HG02610 (cell line): Measurements from ENCODE around the gene RAD21L1.
"Not testable (repeated sequence)": the region's sequence is repeated elsewhere in the genome, so short reads cannot be mapped to it uniquely, and the experiment has no call there.

Experiments used
- ATAC-seq: cut with Tn5 transposase; IDR thresholded peaks from one replicate; pipeline ENCODE4 v1.9.1; 2021; ENCODE audit warnings: mild to moderate bottlenecking, moderate library complexity; ENCODE audit not compliant: unreplicated experiment

RAD21L1 gene

DNA sequence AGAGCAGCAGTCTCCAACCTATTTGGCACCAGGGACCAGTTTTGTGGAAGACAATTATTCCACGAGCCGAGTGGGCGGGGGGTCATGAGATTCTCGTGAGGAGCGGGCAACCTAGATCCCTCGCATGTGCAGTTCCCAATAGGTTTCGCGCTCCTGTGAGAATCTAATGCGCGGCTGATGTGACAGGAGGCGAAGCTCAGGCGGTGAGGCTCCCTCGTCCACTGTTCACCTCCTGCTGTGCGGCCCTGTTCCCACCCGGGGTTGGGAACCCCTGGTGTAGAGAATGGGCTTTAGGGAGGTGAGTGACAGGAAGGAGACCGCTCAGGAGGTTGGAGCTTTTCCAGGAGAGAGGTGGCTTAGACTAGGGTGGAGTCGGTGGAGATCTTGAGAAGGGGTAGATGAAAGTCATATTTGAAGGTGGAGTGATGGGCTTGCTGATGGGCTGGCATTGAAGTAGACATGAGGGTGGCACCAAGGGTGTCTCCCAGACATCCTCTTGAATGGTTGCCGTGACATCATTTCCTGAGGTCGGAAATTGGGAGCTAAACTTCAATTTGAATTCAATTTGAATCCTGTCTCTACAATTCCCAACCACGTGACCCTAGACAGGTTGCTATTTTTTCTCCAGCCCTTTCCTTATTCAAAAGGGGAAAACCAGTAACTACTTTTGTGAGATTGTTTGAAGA is 1.5 kb upstream of the RAD21L1 start:
- ATAC-seq, result no peak

DNA sequence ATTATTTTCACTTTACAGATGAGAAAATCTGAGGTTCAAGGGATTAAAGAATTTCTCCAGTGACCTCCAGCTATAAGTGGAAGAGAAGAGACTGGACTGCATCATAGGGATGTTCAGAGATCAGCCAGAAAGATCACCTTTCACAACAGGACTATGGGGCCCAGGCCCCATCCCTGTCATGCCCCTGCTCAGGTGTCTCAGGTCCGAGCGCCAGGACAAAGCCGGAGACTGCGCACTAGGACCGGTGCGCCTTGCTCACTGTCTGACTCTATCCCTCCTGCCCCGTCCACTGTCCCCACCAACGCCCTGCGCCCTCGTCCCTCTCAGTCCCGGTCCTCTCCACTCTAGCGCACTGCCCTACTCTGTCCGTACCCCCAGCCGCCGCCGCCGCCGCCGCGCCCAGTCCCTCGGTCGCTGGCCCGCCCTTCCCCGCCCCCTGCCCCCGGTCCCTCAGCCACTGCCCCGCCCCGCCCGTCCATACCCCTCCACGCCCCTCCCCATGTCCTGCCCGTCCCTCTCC is 521 bp upstream of the RAD21L1 start:
- ATAC-seq, result no peak

DNA sequence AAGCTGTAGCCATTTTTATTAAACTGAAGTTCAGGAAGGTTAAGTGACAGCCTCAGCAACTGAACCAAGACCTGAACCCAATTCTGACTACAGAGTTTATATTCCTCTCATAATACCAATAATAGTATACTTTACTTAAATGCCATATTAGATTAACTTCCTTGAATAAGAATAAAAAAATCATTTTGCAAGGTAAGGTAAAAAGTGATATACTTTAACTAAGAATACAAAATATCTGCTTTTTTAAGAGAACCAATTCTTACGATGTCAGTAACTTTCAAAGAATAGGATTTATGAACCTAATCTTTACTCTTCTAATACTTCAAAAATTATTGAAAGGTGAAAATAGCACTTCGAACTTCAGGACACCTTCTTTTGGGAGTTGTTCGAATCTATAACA is 3.7 kb downstream of the RAD21L1 start:
- ATAC-seq, result no peak

DNA sequence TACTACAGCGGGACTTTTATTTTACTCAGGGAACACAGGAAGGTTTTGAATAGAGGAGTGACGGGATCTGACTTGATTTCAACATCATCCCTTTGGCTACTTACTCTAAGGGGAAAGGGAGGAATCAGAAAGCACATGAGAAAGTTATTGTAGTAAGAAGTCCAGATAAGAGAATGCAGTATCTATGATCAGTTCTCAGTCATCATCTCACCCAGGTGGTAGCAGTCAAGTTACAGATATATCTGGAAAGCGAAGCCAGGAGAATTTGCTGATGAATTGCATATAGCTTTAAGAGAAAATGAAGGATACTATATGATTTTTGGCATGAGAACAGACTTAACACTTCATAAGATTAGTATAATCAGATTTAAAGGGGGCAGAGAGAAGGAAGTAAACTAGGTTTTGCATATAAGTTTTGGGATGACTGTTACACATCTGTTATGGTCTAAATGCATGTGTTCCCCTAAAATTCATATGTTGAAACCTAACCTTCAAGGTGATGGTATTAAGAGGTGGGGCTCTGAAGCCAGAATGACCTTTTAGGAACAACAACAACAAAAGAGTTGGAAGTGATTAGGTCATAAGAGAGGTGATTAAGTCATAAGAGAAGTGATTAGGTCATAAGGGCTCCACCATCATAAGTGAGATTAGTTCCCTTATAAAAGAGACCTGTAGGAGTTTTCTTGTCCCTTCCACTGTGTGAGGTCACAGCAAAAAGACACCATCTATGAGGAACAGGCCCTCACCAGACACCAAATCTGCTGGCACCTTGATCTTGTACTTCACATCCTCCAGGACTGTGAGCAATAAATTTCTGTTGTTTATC is 6.7 kb downstream of the RAD21L1 start:
- ATAC-seq, result no peak

DNA sequence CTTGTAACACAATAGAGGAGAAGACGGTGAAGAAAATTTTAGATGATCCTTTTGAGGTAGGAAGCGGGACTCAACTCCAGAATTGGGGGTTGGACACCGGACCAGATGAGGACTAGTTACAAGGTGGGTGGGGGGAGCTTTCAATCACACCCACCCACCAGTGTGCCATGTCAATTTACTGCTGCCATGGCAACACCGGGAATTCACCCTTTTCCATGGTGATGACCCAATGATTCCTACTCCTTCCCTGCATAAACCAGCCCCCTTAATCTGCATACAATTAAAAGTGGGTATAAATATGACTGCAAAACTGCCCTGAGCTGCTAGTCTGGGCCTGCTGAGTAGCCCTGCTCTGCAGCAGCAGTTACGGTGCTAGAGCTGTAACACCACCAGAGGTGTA is 14.7 kb downstream of the RAD21L1 start:
- ATAC-seq, result no peak

DNA sequence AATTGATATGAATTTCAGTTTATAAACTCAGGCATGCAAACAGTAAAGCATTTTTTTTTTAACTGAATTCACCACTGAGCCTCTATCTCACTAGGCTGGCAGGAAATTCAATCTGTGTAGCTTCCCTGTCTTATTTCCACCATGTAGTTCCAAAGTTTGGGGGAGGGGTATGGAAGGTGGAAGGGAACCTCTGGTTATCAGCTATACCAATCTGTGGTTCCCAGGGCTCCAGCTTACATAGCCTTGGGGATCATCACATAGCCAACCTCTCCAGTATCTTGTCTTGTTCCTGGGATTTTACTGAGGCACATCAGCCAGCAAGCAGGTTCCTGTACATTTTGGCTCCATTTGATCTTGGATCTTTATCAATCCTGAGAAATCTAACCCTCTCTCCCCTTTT is 15.6 kb downstream of the RAD21L1 start:
- ATAC-seq, result no peak

DNA sequence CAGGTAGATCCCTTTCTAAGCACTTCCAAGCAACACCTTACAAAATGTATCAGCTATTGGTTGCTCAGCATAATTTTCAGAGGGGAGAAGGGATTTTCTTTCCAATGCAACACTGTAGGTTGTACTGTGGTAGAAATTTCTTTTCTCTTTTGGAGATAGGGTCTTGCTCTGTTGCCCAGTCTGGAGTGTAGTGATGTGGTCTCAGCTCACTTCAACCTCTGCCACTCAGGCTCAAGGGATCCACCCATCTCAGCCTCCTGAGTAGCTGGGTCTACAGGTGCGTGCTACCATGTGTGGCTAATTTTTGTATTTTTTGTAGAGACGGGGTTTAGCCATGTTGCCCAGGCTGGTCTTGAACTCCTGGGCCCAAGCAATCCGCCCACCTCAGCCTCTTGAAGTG is 16.3 kb downstream of the RAD21L1 start:
- ATAC-seq, result no peak

DNA sequence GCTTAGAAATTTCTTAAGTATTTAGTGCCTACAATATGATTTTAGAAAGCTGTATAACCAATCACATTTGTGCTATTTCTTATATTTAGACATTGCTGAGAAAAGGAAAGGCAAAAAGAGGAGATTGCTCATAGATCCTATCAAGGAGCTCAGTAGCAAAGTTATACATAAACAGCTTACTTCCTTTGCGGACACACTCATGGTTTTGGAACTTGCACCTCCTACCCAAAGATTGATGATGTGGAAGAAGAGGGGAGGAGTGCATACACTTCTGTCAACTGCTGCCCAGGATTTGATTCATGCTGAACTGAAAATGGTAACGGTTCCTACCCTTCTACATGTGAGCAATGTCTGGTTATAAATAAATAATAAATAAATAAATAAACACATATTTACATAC is 16.7 kb downstream of the RAD21L1 start:
- ATAC-seq, result no peak

DNA sequence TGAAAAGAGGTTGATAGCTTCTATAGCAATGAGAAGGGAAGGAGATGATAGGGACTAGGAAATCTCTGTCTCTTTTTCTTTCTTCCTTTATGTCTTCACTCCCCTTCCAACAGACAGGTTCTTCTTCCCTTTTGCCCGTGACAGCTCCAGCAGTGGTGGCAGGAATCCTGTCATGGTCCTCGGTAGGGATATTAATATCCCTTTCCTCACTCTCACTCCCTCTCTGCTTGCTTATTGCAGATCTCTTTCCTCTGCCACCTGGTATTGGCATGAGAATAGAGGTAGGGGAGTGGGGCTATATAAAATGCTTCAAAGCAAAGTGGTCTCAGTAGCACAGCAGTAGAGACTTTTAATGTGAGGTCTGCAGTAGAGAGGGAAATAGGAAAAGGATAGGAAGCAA is 19.7 kb downstream of the RAD21L1 start:
- ATAC-seq, result no peak

DNA sequence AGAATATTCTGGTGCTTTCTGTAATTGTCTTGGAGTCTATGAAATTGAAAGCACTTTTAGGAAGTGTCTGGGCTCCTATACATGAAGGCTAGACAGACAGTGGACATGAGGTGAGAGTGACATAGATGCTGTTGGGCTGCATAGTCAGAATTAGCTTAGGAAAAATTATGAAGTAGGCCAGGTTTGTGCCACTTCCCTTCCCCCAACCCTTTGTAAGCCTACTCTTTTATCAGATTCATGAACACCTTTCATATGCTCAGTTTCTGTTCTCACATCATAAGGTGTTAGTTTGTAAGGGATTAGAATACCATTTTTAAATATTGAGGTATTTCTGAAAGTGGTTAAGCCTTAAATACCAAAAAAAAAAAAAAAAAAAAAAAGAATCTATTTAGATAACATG is 21.8 kb downstream of the RAD21L1 start:
- ATAC-seq, result no peak

DNA sequence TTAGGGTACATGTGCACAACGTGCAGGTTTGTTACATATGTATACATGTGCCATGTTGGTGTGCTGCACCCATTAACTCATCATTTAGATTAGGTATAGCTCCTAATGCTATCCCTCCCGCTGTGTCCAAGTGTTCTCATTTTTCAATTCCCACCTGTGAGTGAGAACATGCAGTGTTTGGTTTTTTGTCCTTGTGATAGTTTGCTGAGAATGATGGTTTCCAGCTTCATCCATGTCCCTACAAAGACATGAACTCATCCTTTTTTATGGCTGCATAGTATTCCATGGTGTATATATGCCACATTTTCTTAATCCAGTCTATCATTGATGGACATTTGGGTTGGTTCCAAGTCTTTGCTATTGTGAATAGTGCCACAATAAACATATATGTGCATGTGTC is 24.4 kb downstream of the RAD21L1 start:
- not testable (repeated sequence) for ATAC-seq

DNA sequence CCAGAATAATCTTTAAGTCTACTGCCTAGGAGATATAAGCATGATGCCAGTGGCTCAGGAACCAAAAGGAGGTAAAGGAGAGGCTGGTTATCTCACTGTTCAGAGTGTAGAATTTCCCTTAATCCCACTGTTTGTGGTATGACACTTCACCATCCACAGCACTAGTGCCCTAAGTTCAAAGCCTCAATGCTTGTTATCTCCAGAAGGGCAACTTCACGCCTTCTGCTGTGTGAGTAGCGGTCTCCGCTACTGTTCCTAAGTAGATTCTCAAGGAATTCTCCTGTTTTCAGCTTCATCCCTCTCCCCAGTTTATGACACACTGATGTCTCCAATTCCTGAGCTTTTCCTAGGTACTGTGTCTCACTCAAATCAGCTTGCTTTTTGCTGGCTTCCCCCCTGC is 26.6 kb downstream of the RAD21L1 start:
- no peak for ATAC-seq

DNA sequence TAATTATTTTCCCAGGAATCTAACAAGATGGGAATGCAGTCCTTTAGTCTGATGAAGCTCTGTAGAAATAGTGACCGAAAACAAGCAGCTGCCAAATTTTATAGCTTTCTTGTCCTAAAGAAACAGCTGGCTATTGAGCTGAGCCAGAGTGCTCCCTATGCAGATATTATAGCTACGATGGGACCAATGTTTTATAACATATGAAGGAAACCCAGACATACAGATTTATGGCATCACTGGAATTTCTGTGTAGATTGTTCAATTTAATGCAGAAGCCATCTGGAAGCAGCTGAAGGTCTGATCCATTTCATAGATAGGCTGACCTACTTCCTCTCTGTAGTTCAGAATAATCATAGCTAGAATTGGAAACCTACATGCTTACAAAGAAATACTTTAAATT is 28.4 kb downstream of the RAD21L1 start:
- no peak for ATAC-seq

DNA sequence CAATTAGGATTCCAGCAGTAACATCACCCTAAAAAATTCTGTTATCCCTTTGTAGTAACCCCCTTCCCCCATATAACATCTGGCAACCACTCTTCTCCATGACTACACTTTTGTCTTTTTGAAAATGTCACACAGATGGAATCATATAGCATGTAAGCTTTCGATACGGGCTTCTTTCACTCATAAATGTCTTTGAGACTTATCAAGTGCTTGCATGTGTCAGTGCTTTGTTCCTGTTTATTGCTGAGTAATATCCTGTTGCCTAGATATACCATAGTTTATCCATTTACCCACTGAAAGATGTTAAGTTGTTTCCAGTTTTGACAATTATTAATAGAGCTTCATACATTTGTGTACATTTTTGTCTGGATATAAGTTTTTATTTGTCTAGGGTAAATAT is 29.8 kb downstream of the RAD21L1 start:
- no peak for ATAC-seq

DNA sequence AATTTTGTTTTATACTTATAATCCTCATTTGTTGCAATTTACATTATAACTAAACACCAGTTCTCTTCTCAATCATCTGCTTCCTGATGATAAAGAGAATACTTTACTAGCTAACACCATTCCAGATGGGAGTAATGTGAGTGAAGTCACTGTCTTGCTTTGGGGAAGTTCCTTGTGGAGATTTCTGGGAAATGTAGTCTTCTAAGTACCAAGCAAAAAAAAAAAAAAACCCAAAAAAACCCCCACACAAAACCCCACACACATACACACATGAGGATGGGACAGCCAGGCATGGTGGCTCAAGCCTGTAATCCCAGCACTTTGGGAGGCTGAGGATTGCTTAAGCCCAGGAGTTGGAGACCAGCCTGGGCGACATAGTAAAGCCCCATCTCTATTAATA is 38.0 kb downstream of the RAD21L1 start:
- no peak for ATAC-seq

DNA sequence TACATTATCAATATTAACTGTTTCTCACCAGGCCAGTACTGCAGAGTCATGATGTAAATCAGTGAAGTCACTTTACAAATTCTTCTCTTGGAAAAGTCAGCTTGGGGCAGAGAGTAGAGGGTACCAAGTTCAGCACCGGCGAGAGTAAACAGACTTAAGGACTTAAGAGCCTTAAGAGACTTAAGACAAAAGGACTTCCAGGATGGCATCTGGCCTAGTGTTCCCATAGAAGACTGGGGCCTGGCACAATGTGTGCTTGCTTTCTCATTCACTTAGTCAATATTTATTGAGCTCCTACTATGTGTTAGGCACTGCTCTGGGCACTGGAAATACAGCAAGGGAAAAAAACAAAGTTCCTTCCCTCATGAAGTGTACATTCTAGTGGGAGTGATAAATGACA is 38.9 kb downstream of the RAD21L1 start:
- no peak for ATAC-seq

DNA sequence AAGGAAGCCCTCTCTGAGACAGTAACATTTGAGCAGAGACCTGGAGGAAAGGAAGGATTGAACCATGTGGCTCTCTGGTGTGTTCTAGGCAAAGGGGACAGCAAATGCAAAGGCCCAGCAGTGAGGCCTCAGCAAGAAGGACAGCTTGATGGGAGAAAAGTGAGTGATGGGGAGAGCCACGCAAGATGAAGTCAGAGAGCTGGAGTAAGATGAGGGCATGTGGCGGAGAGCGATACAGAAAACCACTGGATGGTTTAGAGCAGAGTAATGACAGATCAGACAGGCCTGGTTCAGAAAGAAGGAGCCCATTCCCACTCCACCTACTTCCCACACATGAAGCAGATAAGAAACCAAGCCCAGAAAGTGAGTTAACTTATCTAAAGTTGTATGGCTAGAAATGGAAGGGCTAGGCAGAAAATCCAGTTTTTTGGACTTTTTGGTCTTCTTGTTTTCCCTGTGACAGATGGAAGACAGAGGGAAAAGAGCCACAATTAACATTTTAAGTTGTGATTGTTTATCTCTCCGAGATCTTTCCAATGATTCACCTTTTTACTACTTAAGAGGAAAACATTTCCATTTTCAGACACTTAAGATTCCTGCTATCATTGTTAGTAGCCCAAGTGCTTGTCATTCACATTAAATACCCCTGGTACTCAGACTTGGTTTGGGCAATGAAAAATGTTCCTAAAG is 39.5 kb downstream of the RAD21L1 start:
- no peak for ATAC-seq

DNA sequence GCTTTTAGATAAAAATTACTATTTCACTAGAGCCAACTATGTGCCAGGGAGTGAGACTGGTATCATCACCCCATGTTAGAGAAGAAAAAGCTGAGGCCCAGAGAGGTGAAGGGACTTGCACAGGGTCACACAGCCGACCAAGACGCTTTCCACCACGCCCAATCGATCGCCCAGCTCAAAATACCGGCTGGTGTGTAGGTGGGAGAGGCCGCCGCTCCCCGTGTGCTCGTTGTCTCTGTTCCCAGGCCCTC is 40.0 kb downstream of the RAD21L1 start:
- ATAC-seq, result no peak

DNA sequence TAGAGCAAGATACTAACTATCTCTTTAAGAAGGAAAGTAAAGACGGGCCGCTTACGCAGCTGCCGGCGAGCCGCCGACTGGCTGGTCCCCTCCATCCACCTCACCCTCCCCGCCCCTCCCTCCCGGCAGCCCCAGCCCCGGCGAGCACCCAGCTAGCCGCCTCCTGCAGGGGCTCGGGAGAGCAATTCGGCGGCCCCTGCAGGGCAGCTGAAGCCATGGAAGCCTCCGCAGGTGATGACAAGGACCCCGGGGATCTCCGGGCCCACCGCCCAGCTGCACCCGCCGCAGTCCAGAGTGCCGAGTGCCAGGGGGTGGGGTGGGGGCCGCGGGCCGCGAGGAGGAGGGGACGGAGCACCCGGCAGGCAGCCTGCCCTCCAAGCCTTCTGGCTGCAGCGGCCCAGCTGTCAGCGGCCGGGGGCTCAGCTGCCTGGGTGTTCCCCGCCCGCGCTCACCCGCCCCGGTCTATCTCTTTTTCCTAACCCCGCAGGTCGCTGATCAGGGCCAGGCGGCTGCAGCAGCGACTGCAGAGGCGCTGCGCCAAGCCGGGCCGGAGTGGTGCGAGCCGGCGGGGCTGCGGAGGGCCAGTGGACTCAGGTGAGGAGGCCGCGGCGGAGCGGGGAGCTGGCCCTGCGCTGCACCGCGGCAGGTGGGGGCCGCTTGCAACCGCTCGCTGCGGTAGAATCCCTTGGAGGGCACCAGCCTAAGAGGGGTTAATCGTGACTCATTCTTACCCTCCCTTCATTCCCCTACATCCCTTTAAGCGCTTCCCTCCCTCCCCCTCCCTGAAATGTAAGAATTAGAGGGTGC is 40.5 kb downstream of the RAD21L1 start, which contains the start of gene SNPH:
Gene SNPH, plus strand, starts transcription at position 128 of the 807 bp plus-strand sequence. CDS start 29,946 bp downstream, outside the sequence.
- peak; percentile 41 for ATAC-seq

DNA sequence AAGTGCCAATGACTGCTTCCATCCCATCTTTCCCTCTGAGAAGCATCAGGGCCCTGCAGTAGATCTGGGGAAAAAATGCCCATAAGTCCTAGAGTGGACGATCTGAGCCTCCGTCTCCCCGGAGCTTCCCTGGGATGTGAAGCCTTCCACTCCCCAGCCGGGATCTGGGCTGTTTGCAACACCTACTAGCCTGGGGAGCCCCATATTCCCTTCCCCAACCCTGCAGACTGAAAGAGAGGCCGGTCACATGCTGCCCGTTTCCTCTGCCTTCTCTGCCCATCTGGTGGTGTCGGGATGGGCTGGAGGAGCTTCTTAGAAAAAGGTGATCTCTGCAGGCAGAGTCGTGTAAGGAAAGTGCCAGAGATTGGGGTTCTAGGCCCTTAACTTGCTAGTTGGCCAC is 41.3 kb downstream of the RAD21L1 start:
- no peak for ATAC-seq

DNA sequence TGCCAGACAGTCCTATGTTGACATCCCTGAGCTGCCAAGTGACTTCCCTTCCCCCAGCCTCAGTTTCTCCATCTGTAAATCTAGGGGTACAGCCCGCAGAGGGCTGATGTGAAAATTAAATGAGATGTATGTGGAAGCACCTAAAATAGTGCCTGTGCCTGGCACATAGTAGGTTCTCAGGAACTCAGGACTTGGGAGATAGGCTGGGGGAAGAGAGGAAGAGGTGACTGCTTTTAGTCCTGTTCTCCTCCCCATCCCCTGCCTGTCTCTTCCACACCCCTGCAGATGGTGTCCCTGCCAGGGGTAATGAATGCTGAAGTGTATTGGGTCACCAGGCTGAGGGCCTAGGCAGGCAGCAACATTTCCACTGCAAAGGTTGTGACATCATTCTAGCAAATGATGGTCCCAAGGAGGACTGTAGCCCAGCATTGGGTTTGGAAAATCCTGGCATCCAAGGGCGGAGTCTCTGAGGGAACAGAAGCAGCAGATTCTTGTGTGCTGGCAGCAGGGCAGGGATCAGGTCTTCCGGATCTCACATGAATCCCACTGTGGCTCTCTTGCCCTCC is 42.0 kb downstream of the RAD21L1 start:
- no peak for ATAC-seq
